GM18951 (cell line): ENCODE results near the gene IQCK.

ENCODE experiments used
- POLR2A ChIP-seq: IDR thresholded peaks from 4 replicates; pipeline ENCODE4 v1.6.1; 2011; ENCODE audit warnings: mild to moderate bottlenecking; ENCODE audit not compliant: insufficient read length, insufficient read depth; ENCODE audit errors: extremely low read depth
- in situ Hi-C: fragments of 300-500 bp; cut with MboI; formaldehyde crosslinking; loops from one replicate; pipeline ENCODE4 v1.12.0; 2022; ENCODE audit warnings: low sequenced_read_pairs, mixed read lengths, inconsistent platforms; ENCODE audit not compliant: unreplicated experiment

IQCK gene

GRCh38 chr16:19885451-19886072 is 167.5 kb downstream of the IQCK start:
- in situ Hi-C loops = loop anchor here (10.0 to 25.0 kb wide), 2 partner anchors 173 to 281 kb away; partner anchors contain the start of genes IQCK and KNOP1
- TF ChIP-seq POLR2A = no peak

DNA sequence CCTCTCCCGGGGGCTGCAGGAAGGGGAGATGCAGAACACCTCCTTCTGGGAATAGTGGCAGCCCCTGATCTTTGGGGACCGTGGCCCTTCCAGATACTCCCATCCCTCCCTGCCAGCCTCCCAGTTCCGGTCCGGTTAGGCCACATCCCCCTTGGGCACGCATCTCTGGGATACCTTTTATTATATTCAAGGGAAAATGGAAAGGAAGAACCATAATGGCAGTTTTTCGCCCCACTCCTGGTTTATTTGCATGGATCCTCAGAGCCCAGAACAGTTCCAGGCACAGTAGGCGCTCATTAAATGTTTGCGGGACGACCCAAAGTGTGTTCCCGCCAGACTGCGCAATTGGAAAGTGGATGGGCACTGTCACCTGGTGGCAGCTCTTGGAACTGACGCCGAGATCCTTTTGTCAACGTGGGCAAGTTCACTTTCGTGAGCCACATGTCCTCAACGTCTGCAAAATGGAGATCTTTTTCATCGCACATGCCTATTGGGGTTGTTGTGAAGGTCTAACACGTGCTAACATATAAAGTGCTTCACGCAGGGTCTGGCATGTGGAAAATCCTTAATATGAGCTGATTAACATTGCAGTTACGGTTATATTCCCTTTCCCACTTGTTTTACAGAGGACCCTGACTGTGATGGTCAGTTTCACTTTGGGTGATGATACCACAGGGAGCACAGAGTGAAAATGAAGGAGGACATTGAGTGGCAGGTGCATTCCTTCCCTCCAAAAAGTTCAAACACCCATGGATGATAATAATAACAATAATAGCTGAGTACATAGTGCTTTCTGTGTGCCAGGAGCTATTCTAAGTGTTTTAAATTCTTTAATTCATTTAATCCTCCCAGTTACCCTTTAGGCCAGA is 168.2 kb downstream of the IQCK start:
- TF ChIP-seq POLR2A = no peak
- in situ Hi-C loops = loop anchor here (10.0 to 25.0 kb wide), 2 partner anchors 174 to 282 kb away; partner anchors contain the start of genes IQCK and KNOP1

DNA sequence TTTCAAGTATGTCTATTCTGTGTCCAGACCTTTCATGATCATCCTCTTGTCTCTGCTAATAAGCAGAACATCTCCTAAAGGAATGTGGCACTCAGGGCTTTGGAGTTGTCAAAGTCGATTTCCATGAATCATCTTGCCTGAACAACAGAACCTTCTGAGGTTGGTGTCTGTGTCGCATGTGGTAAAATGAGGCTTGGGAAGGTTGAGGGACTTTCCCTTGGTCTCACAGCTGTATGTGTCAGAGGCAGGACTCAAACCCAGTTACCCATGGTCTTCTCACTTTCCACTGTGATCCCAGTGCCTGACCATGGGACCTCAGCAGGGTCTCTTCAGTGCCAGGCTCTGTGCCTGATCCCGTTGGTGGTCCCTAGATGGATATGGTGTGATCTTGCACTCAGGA is 170.8 kb downstream of the IQCK start:
- in situ Hi-C loops = loop anchor here (10.0 to 25.0 kb wide), 2 partner anchors 177 to 284 kb away; partner anchors contain the start of genes IQCK and KNOP1
- no peak for TF ChIP-seq POLR2A

- in situ Hi-C loops = loop anchor here (25.0 kb wide), 1 partner anchor 179 kb away; the partner anchor contains the start of genes IQCK and KNOP1
- TF ChIP-seq POLR2A = no peak
Observed at GRCh38 chr16:19890901-19891300, 172.8 kb downstream of the IQCK start.

GRCh38 chr16:19892902-19893301 is 174.8 kb downstream of the IQCK start:
- in situ Hi-C loops = loop anchor here (25.0 kb wide), 1 partner anchor 181 kb away; the partner anchor contains the start of genes IQCK and KNOP1
- no peak for TF ChIP-seq POLR2A

DNA sequence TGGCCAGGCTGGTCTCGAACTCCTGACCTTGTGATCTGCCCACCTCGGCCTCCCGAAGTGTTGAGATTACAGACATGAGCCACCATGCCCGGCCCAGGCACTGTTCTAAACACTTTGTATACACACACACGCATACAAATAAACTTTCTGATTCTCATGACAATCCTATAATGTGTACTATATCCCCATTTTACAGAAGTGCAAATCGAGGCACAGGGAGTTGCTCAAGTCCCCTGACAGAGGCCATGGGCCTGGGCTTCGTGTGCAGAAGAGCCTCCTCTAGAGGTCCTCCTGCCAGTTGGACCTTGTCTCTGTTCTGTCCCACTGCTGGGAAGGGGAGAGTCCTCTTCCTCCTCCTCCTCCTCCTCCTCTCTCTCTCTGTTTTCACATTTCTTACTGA is 176.5 kb downstream of the IQCK start:
- no peak for TF ChIP-seq POLR2A
- in situ Hi-C loops = loop anchor here (25.0 kb wide), 1 partner anchor 182 kb away; the partner anchor contains the start of genes IQCK and KNOP1

DNA sequence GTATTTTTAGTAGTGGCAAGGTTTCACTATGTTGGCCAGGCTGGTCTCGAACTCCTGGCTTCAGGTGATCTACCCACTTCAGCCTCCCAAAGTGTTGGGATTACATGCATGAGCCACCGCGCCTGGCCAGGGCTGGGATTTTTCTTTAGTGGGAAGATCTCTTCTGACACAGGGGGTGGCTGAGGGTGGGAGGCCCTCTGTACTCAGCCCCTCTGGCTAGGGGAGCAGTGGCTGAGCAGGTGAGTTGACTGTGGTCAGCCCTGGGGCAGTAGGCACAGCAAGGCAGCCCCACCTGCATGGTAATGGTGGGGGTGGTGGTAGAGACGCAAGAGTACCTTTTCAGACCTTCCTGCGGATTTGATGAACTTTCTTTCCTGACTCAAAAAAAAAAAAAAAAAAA is 178.9 kb downstream of the IQCK start:
- TF ChIP-seq POLR2A = no peak
- in situ Hi-C loops = loop anchor here (25.0 kb wide), 1 partner anchor 185 kb away; the partner anchor contains the start of genes IQCK and KNOP1

DNA sequence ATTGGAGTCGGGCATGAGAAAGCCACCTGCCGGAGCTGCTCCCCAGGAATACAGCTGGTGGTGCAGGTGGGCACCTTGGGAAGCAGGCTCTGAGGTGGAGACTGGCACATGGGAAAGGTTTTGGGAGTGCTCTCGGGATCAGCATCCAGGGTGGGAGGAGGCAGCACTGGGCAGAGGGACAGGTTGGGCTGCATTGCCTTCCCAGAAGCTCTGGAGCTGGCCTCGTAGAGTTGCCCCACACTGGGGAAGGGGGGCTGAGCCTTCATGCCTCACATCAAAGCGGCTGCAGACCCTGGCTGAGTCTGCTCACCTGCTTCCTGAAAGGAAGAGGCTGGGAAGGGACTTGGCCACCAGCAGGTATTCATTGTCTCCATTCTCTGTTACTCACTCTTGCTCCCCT is 180.1 kb downstream of the IQCK start:
- TF ChIP-seq POLR2A = no peak
- in situ Hi-C loops = loop anchor here (25.0 kb wide), 1 partner anchor 186 kb away; the partner anchor contains the start of genes IQCK and KNOP1

DNA sequence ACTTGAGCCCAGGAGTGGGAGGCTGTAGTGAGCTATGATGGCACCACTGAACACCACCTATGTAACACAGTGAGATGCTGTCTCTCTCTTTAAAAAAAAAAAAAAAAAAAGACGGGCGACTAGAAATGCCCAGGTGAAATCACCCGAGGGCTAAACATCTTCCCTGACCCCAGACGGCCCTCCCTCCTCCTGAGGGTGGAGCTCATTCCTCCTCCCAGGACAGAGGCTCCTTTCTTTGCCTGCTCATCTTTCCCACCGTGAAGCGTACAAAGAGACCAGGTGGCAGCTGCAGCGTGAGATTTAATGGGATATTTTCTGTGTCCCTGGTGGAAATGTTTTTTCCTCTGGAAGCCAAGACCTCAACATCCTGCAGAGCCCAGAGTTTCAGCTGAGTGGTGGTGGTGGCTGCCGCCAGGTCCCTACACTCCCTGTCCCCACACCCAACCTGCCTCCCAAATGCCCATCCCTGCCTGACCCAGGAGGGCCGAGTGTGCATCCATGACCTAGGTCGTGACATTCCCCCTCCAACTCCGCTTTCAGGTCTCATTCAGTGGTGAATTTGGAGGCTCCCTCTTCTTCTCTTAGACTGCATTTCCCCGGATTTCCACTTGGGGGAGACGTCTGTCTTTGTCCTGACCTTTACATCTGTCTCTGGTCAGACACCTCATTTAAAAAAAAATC is 181.0 kb downstream of the IQCK start:
- TF ChIP-seq POLR2A = no peak
- in situ Hi-C loops = loop anchor here (25.0 kb wide), 1 partner anchor 187 kb away; the partner anchor contains the start of genes IQCK and KNOP1

DNA sequence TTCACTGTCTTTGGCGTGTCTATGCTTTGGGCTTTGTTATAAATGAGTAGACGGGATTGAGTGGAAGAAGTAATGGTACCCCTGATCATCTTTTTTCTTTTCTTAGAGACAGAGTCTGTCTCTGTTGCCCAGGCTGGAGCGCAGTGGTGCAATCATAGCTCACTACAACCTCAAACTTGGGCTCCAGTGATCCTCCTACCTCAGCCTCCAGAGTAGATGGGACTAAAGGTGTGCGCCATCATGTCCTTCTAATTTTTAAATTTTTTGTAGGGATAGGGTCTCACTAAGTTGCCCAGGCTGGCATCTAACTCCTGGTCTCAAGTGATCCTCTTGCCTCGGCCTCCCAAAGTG is 181.5 kb downstream of the IQCK start:
- in situ Hi-C loops = loop anchor here (25.0 kb wide), 1 partner anchor 187 kb away; the partner anchor contains the start of genes IQCK and KNOP1
- no peak for TF ChIP-seq POLR2A

DNA sequence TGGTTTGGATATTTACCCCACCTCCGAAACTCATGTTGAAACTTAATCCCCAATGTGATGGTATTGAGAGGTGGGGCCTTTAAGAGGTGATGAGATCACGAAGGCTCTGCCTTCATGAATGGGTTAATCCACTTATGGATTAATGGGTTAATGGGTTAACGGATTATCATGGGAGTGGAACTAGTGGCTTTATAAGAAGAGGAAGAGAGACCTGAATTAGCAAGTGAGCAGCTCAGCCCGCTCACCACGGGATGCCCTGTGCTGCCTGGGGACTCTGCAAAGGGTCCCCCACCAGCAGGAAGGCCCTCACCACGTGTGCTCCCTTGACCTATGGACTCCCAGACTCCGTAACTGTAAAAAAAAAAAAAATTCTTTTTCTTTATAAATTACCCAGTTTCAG is 183.1 kb downstream of the IQCK start:
- in situ Hi-C loops = loop anchor here (25.0 kb wide), 1 partner anchor 486 kb away; no protein-coding TSS in a partner anchor
- no peak for TF ChIP-seq POLR2A

DNA sequence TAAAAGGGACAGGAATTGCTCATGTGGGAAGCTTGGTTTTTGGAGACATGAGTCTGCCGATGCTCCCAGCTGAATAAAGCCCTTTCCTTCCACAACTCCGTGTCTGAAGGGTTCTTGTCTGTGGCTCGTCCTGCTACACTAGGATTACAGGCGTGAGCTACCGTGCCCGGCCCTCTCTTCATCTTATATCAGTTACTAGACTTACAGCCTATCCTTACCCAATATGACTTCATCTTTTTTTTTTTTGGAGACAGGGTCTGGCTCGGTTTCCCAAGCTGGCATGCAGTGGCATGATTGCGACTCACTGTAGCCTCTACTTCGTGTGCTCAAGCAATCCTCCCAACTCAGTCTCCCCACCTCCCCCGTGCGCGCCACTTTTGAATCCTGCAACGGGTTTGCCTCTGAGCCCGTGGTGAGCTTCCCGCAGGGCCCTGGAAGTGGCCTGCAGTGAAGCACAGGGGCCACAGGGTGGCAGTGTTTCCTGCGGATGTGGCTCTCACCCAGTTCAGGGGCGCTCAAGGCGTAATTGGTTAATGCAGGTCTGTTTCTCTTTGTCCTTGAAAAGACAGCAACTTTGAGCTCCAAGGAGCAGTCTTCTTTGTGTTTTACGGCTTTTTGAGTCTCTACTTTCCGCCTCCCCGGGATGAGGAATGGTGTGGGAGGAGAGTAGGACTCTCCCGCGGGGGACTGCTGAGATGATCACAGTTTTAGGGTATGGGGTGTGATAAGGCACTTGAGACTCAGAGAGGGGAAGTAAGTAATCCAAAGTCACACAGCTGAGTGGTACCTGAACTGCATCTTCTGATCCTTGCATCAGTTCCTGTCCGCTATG is 189.3 kb downstream of the IQCK start:
- in situ Hi-C loops = loop anchor here (25.0 kb wide), 1 partner anchor 480 kb away; no protein-coding TSS in a partner anchor
- TF ChIP-seq POLR2A = no peak
